Suprapubic skin (tissue), 4 donors: ENCODE measurements around the gene SLC4A7. TPM values are rescaled to one million over a fixed set of nuclear protein-coding genes. Genes with fewer than 3 reads are reported as not detected.

ENCODE experiments used
- total RNA-seq, 4 donors: library from RNA; depleted of rRNA; stranded (reverse); fragments of >200 nt; gene quantifications; one replicate each; pipeline ENCODE4 v1.1.0, GENCODE V29; 2016

Gene SLC4A7
- total RNA-seq, 4 donors from 2014 or later: 10.9 to 17.5 (median 16.1) TPM

Other genes starting within 250 kb of the SLC4A7 start
- 1 to 10 TPM in 3 of 4 donors, not detected in 1; 2.4 to 3.4 (median 3.0) TPM for gene NEK10, start 115.0 kb downstream of the SLC4A7 start, total RNA-seq
- gene EOMES, start 237.9 kb upstream of the SLC4A7 start, total RNA-seq: not detected